GM04503 (cell line): ENCODE data around the gene E2F6.

ENCODE experiments used
- DNase-seq: peaks from one replicate; pipeline ENCODE4 v3.0.0-alpha.2; 2012; ENCODE audit warnings: low read depth

Gene E2F6

DNA sequence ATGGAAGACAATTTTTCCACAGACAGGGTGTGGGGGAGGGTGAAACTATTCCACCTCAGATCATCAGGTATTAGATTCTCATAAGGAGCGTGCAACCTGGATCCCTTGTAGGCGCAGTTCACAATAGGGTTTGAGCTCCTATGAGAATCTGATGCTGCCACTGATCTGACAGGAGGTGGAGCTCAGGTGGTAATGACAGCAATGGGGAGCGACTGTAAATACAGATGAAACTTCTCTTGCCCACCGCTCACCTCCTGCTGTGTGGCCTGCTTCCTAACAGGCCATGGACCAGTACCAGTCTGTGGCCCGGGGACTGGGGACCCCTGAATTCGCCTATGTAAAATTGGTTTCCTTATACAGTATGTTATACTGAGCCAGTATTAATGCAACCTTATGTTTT lies 27.3 kb upstream of the E2F6 start:
- no peak for DNase-seq

DNA sequence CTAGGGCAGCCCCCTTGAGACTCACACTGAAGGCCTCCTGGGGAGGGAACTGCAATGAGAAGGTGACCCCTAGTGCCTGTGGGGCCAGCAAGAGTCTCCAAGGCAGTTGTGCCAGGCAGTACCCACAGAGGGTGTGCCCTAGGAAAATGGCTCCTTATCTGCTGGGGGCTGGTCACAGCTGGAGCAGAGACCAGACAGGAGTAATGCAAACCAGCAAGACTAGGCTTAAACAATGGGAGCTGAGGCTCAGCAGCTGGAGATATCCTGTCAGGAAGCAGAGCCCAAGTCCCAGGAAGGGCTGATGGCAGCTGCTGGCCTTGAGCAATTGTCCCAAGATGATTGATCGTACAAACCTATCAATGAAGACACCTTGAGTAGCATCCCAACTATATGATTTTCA lies 26.8 kb upstream of the E2F6 start:
- DNase-seq, result no peak

DNA sequence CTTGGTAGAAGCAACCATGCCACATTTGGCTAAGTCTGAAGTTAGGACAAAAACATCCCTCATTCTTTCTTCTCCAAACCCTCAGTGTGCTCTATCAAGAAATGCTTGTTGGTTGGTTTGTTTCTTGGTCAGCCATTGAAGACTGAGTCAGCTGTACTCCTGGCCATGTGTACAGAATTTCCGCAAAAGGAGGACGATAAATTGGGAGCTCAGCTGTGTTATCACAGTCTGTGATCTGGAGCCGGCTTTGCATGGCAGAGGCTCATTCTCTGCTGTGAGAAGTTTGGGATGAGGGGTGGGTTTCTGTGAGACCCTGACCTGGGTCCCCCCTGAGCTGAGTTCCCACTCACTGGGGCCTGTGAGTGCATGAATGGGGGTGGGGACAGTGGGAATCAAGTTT lies 26.3 kb upstream of the E2F6 start:
- no peak for DNase-seq

DNA sequence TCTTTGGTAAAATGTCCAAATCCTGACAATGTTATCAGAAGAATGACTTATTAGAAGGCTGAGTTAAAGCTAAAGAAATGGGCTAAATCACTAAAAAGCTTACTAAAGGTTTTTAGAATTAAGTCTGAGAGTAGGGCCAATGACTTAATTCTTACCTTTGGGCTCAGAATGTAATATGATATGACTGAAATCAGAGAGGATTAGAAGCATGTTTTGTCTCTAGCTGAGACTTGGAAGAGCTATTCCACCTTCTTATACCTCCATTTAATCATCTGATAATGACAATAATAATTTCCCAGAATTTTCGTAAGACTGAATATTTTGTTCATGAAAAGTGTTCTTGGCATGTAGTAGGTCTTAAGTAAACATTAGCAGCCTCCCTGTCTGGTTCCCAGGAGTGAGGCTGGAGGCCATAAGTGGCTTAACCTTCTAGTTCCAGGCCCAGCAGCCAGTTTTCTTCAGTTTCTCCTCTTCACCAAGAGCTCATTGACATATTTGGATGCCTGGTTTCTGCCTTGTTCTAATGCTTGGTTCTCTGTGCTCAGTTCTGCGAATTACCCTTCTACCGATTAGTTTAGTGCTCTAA lies 25.5 kb upstream of the E2F6 start:
- DNase-seq, result no peak

DNA sequence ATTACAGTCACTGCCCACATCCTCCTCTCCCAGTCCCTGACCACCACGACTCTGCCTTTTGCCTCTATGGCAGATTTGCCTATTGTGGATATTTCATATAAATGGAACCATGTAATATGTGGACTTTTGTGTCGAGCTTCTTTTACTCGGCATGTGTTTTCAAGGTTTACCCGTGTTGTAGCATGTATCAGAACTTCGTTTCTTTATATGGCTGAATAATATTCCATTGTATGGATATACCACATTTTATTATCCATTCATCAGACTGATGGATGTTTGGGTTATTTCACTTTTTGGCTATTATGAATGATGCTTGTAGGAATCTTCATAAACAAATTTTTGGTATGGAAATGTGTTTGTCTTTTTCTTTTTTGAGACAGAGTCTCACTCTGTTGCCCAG lies 24.2 kb upstream of the E2F6 start:
- no peak for DNase-seq

DNA sequence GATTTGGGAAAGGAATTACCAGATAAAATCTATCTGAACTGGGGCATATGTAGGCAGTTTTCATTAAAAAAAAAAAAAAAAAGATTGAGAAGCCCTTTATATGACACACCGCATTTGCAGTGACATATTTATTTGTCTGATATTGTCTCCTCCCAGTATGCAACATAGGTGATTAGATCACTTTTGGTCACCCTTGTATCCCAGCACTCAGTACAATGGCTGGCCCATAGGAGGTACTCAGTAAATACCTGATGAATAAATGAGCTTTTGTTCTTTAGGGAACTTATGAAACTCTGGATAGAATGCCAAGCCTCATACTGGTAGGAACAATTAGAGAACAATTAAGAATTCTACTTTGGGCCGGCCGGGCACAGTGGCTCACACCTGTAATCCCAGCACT lies 22.8 kb upstream of the E2F6 start:
- no peak for DNase-seq

DNA sequence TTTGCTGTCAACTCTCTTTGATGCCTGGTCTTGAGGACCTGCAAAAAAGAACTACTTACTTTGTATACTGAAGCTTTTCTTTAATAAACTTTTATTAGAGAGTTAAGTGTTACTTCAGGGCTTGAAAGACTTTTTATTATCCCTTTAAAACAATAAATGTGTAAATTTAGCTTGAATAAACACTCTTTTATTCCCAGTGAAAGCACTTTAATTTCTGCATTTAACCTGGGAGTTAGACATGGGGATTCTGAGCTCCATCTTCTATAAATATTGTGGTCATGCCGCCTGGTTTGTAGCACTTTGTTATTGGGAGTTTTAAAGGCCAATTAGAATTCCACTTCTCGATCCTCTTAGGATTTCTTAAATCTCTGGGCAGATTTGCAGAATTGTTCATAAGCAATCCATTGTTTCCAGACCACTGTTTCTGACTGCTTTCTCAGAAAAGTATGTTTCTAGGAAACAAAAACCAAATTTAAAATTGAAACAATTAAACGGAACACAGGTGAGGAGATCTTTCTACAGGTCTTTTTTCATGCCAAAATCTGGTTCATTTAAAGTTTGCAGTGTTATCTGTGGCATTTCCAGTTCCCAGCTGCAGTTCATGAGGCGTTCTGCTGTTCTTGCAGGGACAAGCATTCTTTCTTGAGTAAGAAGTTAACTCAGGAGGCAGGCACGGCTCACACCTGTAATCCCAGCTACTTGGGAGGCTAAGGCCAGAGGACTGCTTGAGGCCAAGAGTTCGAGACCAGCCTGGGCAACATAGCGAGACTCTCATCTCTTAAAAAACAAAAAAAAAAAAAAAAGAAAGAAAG lies 18.1 kb upstream of the E2F6 start:
- DNase-seq, result no peak

DNA sequence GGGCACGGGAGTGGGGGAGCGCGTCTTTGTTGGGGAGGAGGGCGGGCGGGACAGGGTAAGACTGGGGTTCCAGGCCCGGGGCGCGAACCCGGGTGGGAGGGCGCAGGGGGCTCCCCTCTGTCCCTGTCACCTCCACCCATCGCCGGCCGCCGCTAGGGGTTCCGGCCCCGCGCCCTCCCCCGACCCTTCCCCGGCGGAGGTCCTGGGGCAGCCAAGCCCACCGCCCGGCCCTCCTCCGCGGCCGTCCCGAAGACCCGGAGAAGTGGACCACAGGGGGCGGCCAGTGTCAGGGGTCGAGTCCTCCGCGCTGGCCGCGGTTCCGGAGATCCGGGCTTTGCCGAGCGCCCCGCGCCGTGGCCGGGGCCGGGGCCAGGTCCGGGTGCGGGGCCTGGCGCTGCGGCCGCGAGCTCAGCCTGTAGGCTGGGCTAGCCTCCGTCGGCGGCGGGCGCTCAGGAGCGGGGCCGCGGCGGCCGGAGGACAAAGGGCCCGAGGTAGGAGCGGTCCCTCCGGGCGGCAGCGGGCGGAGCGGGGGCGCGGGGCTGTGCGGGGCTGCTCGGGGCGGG lies 16.6 kb upstream of the E2F6 start:
- no peak for DNase-seq

DNA sequence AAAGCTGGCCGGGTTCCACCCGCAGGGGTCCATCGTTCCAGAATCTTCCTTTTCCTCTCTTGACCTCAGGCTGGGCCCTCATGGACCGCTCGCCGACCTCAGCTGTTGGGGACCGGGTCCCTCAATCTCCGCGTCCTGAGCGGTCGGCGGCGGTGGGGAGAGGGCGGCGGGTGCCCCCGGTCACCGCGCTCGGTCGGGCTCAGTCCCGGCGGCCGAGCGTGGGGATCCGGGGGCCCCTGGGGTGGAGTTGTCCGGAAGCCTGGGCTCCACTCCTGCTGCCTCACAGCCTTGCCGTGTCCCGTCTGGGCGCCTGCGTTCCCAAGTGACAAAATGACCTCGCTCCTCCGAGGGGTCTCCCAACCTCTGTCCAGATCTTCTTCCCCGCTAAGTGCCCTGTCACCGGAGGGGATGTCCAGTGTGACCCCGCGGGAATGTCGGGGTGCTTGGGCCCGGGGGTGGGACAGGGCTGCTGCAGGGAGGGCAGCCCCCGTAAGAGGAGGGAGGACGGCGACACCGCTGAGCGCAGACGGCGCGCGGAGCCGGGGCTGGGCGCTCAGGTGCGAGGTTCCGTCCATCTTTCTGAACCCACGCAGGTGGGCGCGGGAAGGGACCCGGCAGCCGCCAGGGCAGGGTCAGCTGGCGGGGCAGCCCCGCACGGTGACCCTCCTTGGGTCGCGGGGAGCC lies 16.0 kb upstream of the E2F6 start:
- no peak for DNase-seq

DNA sequence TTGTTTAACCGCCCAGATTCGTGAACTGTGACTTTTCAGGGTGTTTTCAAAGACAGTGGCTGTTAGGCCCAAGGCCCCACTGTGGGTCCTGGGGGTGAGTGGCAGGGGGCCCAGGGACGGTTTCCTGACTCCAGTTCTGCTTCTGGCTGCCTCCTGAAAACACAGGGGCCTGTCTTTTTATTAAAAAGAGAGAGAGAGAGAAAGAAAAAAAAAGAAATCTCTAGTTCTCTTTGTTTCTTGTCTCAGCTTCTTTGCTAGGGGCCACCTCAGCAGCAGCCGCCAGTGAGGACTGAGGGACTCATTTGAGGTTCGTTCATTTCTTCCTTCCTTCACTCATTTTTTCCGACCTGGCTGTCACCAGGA lies 15.4 kb upstream of the E2F6 start:
- DNase-seq, result no peak

DNA sequence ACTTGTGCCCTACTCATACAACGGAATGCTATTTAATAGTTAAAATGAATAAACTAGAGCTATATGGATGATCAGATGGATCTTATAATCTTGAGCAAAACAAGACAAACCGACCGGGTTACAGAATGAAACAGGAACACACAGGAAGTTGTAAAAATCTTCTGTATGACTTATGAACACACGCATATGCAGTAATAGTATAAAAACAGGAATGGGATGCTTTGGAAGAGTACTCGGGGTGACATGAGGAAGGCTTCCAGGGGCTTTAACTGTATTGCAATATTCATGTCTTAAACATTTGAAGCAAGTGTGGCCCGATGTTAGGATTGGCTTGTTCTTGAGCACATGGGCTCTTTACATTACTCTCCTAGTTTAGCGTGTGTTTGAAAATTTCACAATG lies 14.9 kb upstream of the E2F6 start:
- no peak for DNase-seq

DNA sequence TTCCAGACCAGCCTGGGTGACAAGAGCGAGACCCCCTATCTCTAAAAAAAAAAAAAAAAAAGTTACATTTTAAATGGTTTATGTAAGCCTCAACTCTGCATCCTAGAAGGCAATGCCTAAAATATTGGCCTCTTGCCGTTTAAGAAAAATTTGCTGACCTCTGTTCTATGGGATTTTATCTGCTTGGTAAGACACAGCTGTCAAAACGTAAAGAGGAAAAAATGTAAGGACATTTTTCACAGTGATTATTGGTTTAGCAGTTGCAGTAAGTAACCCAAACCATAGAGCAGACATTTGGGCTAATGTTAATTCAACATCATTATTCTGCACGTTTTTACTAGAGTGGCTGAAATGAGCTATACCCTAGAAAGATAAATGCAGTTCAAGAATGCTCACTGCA lies 14.4 kb upstream of the E2F6 start:
- no peak for DNase-seq

DNA sequence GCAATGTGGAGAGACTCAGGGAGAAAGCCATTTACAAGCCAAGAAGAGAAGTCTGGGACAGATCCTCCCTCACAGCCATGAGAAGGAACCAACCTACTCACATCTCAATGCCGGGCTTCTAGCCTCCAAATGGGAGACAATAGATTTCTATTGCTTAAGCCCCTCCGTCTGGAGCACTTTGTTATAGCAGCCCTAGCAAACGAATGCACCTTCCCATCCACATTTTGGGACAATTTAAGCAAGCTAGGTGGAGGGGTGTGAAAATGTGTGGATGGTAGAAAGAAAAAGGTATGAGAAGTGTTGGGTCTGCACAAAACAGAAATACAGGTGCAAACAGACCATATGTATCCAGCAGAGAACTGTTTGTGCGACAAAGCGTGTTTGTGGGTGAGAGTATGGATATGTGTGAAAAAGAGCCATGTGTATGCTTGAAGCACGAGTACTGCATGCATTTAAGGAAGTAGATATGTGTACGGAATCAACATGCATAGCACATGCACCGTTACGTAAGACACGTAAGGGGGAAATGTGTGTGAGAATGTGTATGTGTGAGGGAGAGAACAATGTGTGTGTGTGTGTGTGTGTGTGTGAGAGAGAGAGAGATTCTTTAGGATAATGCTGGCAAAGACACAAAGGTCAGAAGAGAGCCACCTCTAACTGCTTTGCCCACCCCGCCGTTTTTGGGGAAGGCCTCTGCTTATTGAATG lies 13.1 kb upstream of the E2F6 start:
- no peak for DNase-seq

DNA sequence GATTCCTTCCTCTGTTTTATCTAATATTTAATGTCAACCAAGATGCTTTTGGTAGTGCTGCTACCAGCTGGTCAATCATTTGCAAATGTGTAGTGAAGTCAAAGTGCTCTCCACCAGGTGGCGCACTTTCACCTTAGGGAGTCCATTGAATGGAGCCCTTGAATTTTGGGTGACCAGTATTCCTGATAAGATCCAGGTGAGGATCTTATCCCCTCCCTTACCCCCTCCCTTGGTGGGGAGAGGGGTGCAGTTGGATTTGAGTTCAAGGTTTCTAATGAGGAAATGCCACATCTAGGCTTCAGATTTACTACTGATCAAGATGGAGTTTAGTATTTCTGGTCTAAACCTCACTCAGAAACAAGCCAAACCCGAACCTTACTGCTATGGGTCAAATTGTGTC lies 12.0 kb upstream of the E2F6 start:
- peak; percentile 23 for DNase-seq

DNA sequence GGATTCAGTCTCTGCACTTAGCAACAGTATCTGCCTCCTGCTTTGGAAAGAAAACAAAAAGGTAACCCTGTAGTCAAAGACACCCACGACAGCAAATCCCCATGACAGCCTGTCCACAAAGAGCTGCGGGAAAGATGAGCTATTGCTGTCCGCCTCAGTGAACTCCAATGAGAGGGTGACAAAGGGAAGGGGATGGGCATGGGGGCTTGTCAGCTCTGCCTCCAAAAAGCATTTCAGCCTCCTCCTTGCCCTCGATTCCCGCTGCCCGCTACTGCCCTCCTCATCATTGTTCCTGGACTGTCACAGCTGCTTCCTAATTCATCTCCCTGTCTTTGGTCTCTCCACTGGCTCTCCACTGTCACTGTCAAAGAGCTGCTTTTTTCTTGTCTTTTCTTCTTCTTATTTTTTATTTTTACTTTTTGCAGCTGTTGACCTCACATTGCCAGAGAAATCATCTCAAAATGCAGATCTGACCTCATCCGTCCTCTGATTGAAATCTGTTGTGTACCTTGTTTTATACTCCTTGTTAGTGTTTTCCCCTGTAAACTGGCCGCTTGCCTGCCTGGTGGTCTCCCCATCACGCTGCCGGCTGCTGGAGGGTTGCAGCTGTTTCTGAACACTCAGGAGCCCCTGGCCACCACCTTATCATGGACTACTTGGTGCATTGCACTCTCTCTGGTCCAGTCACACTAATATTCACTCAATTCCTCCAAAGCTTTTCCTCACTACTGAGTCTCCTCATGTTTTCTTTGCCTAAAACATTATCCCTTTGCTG lies 7.9 kb upstream of the E2F6 start:
- DNase-seq, result no peak

DNA sequence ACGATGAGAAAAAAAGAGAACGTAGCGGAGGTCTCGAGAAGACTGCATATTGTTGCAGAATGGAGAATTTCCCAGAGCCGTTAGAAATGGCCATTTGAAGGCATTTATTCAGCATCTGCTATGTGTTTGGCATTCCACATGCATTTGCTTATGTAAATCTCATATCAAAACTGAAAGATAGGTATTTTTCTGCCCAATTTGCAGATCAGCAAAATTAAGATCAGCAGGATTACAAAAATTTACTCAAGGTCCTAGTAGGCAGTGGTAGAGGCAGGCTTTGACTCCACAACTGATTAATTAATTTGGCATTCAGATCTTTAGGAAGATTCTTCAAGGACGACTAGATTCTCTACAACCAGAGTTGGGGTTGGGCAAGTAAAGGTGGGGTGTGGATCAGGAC lies 1.8 kb upstream of the E2F6 start:
- no peak for DNase-seq

DNA sequence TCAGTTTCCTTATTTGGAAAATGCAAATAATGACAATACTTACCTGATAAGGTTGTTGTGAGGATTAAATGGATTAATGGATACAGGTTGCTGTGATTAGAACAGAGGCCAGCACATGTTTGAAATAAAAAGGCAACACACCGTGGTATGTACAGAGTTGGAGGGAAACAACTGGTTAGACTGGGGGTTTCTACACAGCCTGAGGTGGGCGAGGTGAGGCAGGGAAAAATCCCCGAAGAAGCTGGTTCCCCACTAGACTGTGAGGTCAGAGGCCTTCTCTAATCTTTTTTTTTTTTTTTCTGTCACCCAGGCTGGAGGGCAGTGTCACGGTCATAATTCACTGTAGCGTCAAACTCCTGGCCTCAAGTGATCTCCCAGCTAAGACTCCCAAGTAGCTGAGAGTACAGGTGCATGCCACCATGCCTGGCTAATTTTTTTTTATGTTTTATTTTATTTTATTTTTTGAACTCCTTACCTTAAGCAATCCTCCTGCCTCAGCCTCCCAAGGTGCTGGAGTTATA lies 1.2 kb upstream of the E2F6 start:
- no peak for DNase-seq

DNA sequence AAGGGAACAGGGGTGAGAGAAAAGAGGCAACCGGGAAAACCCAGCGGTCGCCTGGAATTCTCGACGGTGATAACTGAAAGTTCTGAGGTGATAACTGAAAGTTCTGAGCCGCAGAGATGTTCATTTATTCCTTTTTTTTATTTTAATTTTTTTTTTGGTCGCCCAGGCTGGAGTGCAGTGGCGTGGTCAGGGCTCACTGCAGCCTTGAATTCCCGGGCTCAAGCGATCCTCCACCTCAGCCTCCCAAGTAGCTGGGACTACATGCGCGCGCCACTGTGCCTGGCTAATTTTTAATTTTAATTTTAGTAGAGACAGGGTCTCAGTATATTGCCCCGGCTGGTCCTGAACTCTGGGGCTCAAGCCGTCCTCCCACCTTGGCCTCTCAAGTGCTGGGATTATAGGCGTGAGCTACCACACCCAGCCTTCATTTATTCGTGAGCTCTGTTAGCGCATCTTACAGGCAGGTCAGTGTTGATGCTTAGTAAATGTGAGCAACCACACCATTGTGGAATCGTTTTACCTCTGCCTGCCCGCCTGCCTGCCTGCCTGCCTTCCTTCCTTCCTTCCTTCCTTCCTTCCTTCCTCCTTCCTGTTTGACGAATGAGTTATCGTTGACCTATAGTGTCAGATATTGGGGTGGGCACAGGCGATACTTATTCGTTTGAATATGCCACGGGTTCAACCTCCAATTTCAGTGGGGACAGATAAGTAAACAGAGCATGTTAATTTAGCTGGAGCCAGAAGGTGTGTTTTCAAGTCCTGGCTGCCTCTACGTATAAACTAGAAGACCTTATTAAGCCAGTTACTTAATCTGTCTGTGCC lies 557 bp upstream of the E2F6 start:
- no peak for DNase-seq

DNA sequence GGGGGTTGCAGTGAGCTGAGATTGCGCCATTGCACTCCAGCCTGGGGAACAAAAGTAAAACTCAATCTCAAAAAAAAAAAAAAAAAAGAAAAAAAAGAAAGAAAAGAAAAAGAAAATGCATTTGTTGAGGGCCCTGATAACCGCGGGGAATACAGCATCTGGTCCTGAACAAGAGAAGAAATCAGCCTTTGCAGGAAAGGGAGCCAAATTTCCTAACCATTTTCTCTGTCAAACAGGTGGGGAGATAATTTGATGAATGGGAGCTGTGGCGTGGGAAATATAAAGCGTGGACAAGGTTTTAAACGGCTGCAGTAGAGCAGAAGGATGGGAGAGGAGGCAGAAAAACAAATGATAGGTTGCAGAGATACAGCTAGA lies 864 bp downstream of the E2F6 start:
- DNase-seq, result no peak

DNA sequence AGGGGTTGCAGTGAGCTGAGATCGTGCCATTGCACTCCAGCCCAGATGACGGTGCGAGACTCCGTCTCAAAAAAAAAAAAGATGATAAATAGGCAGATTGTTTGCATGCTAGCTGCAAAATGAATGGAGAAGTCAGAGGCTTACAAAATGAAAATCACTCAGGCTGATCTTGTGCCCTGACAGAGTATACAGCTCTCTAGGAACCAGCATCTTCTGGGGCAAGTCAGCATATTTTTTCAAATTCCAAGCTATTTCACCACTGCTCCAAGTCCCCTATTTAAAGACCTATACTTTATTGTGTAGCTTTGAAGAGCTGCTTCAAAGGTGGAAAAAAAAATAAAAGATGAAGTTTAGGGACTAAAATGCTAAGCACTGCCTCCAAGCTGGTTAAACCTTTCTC lies 6.1 kb downstream of the E2F6 start:
- no peak for DNase-seq

DNA sequence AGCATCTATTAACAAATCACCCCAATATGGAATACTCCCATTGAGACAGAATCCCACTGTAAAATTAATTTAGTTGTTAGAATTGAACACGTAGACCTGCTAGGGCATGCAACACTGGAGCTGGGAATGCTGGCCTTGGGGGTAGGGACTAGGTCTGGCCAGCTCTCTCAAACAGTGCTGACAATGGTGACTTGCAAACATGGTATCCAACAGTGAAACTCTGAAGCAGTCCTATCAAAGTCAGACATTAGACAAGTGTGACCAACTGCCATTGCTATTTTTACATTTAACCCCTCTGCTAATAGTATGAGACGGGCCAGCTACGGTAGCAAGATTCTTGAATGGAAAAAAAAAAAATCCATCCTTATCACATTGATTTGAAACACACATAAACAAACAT lies 7.2 kb downstream of the E2F6 start:
- DNase-seq, result no peak
